ENCODE measurements around the gene GFPT1.

GRCh38 chr2:69305712-69306392 lies 81.2 kb downstream of the GFPT1 start:
- no peak for TF ChIP-seq CTCF (IDR thresholded peaks at IDR 0.05; ENCODE audit: insufficient read depth, low read length, poor library complexity, severe bottlenecking)
- TF ChIP-seq EZH2phosphoT487 (conservative IDR thresholded peaks at IDR 0.05; ENCODE audit: low read length), result no peak

All from SU-DHL-6 (cell line).